CD4-positive, alpha-beta T cell (primary cell): Measurements from ENCODE around the gene ANKHD1. TPM values are rescaled to one million over a fixed set of nuclear protein-coding genes. Genes with fewer than 3 reads are reported as not detected.

ENCODE experiments used
- ATAC-seq: fragments of 200-7000 bp; cut with Tn5 transposase; one replicate; pipeline ENCODE4 v1.10.0; 2022; ENCODE audit warnings: mild to moderate bottlenecking; ENCODE audit not compliant: poor library complexity
- CTCF ChIA-PET: fragments of 350-600 bp; sonication (Branson Sonifier 250); formaldehyde crosslinking; loops from one replicate; lab custom pipeline; 2021; ENCODE audit warnings: antibody characterized with exemption, inconsistent platforms; lab: Charles Lee
- POLR2A ChIA-PET: fragments of 350-600 bp; sonication (Branson Sonifier 250); formaldehyde crosslinking; loops from one replicate; lab custom pipeline; 2021; ENCODE audit warnings: antibody characterized with exemption, inconsistent platforms; lab: Charles Lee
- DNase-seq, 14 experiments: peaks; one replicate each; pipeline ENCODE4 v3.0.0-alpha.2; 2013 to 2020; ENCODE audit warnings: mixed read lengths in 2 of 14
- H3K27ac ChIP-seq, 2 donors: one replicate each; pipeline versions ENCODE4 v1.5.1 to v1.7.0; 2013; ENCODE audit warnings: low read length in 2 of 2, low read depth in 1 of 2, mild to moderate bottlenecking in 1 of 2
- H3K27me3 ChIP-seq, 2 experiments: 1 replicate in 1 of 2; 2 replicates in 1 of 2; pipeline versions ENCODE4 v1.6.1 to v1.7.0; 2013; ENCODE audit warnings: low read length in 2 of 2, control low read depth in 1 of 2, mild to moderate bottlenecking in 1 of 2, moderate library complexity in 1 of 2; ENCODE audit not compliant: insufficient read depth in 2 of 2, control insufficient read depth in 1 of 2
- H3K36me3 ChIP-seq: one replicate; pipeline ENCODE4 v1.6.1; 2013; ENCODE audit warnings: low read length, control low read depth; ENCODE audit not compliant: insufficient read depth
- H3K4me1 ChIP-seq: one replicate; pipeline ENCODE4 v1.6.1; 2013; ENCODE audit warnings: low read length, control low read depth; ENCODE audit not compliant: insufficient read depth
- H3K4me3 ChIP-seq: one replicate; pipeline ENCODE4 v1.5.1; 2013; ENCODE audit warnings: mild to moderate bottlenecking, low read length, moderate library complexity
- H3K9me3 ChIP-seq, 2 experiments: 1 replicate in 1 of 2; 2 replicates in 1 of 2; pipeline versions ENCODE4 v1.6.1 to v1.7.0; 2013; ENCODE audit warnings: low read length in 2 of 2, mild to moderate bottlenecking in 2 of 2, control low read depth in 1 of 2, moderate library complexity in 1 of 2; ENCODE audit not compliant: control insufficient read depth in 1 of 2, insufficient read depth in 1 of 2
- H3K27ac Mint-ChIP-seq: one replicate; pipeline ENCODE4 v1.8.0; 2020; ENCODE audit warnings: mixed read lengths
- H3K27me3 Mint-ChIP-seq: one replicate; pipeline ENCODE4 v1.8.0; 2021; ENCODE audit warnings: mixed read lengths
- H3K36me3 Mint-ChIP-seq: one replicate; pipeline ENCODE4 v1.8.0; 2021; ENCODE audit warnings: low read depth, mixed read lengths
- H3K4me1 Mint-ChIP-seq: one replicate; pipeline ENCODE4 v1.8.0; 2021; ENCODE audit warnings: low read depth, mixed read lengths
- H3K4me3 Mint-ChIP-seq: one replicate; pipeline ENCODE4 v1.8.0; 2020; ENCODE audit warnings: mild to moderate bottlenecking, mixed read lengths
- H3K9me3 Mint-ChIP-seq: one replicate; pipeline ENCODE4 v1.8.0; 2020; ENCODE audit warnings: mixed read lengths
- intact Hi-C, 2 experiments: fragments of 100-400 bp; cut with DNase I in 1 of 2; cut with micrococcal nuclease in 1 of 2; formaldehyde crosslinking; loops; one replicate each; pipeline versions ENCODE4 v1.15.1 to v1.9.0; 2023 to 2025; cut with DNase I, micrococcal nuclease
- total RNA-seq, 174 experiments: library from RNA in 2 of 174; stranded (reverse) in 2 of 174; gene quantifications; one replicate each; pipeline ENCODE4 v1.2.3 and lab custom pipeline; 2021 to 2026
- TF ChIP-seq, protein P1 (sequence below): fragments of 200-600 bp; IDR thresholded peaks from one replicate; pipeline ENCODE4 v1.8.0; 2022; ENCODE audit warnings: antibody characterized with exemption, mild to moderate bottlenecking

ANKHD1 gene
- total RNA-seq, 2 experiments from 2014 or later: 202 to 212 TPM

DNA sequence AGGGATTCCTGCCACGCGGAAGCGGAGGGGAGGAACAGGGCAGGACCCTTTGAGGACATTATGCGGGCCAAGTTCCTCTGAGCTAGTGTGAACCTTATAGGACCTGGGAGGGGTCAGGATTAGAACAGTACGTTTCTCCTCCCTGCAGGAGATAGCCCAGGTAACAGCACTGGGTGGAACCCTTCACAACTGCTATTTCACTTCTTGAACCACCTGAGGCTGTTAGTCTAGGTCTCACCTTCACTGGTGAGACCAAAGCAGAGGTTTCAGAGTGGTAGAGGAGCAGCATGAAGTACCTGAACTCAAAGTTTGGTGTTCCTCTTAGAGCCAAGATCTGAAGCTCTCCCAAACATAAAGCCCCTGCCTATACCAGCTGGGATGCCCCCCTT lies 146.7 kb downstream of the ANKHD1 start:
- H3K27me3 Mint-ChIP-seq: no peaks in the 10 kb centered on the region
- H3K4me3 Mint-ChIP-seq: peak overlapping the region; percentile 96
- intact Hi-C loops: loop anchor here (2.0 to 5.0 kb wide), 4 partner anchors 17 to 164 kb away; partner anchors contain the start of genes ANKHD1 (in 2 of the 2), APBB3 (in 1 of the 2), SLC35A4 (in 1 of the 2) and TMCO6 (in 1 of the 2)
- ChIA-PET CTCF (interaction anchor here (1.1 to 3.5 kb wide), 15 partner anchors 9 to 172 kb away, joined by 3 to 22 read pairs (median 4); partner anchors contain the start of genes APBB3, CD14, IK and NDUFA2), POLR2A (interaction anchor here (0.9 to 5.0 kb wide), 18 partner anchors 8 to 163 kb away, joined by 3 to 87 read pairs (median 14); partner anchors contain the start of genes ANKHD1, APBB3, CD14 and HARS1)
- H3K27ac ChIP-seq: peak overlapping the region; percentile 88 to 89
- H3K9me3 Mint-ChIP-seq: no peaks in the 10 kb centered on the region
- DNase-seq (no peak), ATAC-seq (peak; percentile 10)
- no peaks in the 10 kb centered on the region for H3K27me3 ChIP-seq
- peak overlapping the region; percentile 96 for H3K27ac Mint-ChIP-seq
- H3K36me3 ChIP-seq: peaks cover 43% of the 10 kb centered on the region
- peaks cover 44% of the 10 kb centered on the region for H3K4me1 Mint-ChIP-seq
- H3K36me3 Mint-ChIP-seq: peaks cover 79% of the 10 kb centered on the region
- TF ChIP-seq, protein P1, sequence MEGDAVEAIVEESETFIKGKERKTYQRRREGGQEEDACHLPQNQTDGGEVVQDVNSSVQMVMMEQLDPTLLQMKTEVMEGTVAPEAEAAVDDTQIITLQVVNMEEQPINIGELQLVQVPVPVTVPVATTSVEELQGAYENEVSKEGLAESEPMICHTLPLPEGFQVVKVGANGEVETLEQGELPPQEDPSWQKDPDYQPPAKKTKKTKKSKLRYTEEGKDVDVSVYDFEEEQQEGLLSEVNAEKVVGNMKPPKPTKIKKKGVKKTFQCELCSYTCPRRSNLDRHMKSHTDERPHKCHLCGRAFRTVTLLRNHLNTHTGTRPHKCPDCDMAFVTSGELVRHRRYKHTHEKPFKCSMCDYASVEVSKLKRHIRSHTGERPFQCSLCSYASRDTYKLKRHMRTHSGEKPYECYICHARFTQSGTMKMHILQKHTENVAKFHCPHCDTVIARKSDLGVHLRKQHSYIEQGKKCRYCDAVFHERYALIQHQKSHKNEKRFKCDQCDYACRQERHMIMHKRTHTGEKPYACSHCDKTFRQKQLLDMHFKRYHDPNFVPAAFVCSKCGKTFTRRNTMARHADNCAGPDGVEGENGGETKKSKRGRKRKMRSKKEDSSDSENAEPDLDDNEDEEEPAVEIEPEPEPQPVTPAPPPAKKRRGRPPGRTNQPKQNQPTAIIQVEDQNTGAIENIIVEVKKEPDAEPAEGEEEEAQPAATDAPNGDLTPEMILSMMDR: no peak
- H3K4me1 ChIP-seq: peaks cover 31% of the 10 kb centered on the region
- H3K4me3 ChIP-seq: peak overlapping the region; percentile 79
- no peaks in the 10 kb centered on the region for H3K9me3 ChIP-seq

DNA sequence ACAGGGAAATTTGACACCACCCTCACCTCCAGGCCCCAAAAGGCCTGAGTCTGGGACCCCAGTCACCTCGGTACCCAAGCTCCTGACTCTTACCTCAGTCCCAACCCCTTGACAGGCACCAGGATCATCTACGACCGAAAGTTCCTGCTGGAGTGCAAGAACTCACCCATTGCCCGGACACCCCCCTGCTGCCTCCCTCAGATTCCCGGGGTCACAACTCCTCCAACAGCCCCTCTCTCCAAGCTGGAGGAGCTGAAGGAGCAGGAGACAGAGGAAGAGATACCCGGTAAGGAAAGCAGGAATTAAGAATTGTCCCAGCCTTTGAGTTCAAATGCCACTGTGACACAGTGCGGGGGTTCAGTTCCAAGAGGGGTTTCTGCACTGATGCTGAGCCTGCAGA lies 147.2 kb downstream of the ANKHD1 start:
- CTCF ChIA-PET: interaction anchor here (1.7 to 3.5 kb wide), 4 partner anchors 15 to 171 kb away, joined by 9 to 22 read pairs (median 14); partner anchors contain the start of genes APBB3, SLC35A4 and TMCO6
- H3K27me3 ChIP-seq: no peaks in the 10 kb centered on the region
- no peaks in the 10 kb centered on the region for H3K9me3 ChIP-seq
- Mint-ChIP-seq H3K27me3 (no peaks in the 10 kb centered on the region), H3K4me3 (peak overlapping the region; percentile 96), H3K4me1 (peaks cover 49% of the 10 kb centered on the region), H3K9me3 (no peaks in the 10 kb centered on the region), H3K36me3 (peaks cover 79% of the 10 kb centered on the region), H3K27ac (peak overlapping the region; percentile 96)
- peak overlapping the region; percentile 88 to 89 for H3K27ac ChIP-seq
- TF ChIP-seq, protein P1: no peak
- DNase-seq: peak in 1 of 14 experiments; percentile 16
- peaks cover 43% of the 10 kb centered on the region for H3K36me3 ChIP-seq
- ATAC-seq: no peak
- no peak overlapping the region for H3K4me3 ChIP-seq
- peaks cover 31% of the 10 kb centered on the region for H3K4me1 ChIP-seq
- intact Hi-C loops: loop anchor here (2.0 to 5.0 kb wide), 4 partner anchors 16 to 164 kb away; partner anchors contain the start of genes ANKHD1 (in 2 of the 2), APBB3 (in 1 of the 2), SLC35A4 (in 1 of the 2) and TMCO6 (in 1 of the 2)
- POLR2A ChIA-PET: interaction anchor here (1.1 to 5.0 kb wide), 12 partner anchors 9 to 163 kb away, joined by 4 to 87 read pairs (median 24); partner anchors contain the start of genes ANKHD1, APBB3, CD14 and HARS1

DNA sequence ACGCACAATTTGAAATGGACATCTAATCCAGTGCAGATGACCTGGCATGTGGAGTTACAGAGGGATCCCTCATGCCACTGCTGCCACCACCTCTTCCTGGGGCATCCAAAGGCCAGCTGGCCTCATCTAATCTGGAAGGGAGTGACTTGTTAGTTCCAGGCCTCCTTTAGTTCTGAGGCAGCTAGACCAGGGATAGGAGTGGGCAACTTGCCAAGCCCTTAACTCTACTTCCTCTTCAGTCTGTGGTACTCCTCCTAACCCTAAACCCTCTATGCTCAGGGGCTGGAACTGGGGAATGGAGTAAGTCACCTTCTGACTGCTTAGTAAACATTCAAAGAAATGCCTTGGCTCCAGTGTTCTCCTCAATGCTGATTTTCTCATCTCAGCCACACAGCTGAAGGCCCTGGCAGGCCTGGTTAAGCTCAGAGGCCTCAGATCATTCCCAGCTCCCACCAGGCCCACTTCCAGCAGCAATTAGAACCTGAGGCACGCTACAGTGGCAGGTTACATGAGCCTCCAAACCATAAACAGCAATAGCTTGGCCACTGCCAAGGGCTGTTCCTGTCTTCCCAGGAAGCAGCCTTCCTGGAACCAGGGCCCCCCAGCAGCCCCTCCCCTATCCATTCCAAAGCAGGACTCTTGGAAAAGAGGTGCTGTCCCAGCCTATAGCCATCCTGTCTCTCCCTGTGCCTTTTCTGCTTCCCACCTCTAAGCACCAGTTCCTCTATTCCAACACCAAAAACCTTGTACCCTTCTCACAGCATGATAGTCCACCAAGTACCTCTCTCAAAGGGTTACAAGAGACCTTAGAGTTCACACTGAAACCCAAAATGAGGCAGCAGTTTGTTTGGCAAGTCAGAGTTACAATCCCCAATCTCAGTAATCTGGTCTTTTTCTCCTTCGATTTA lies 147.9 kb downstream of the ANKHD1 start:
- no peaks in the 10 kb centered on the region for H3K27me3 Mint-ChIP-seq
- peak in 4 of 14 experiments; percentile 26 to 64 (median 48) for DNase-seq

More for the DNA sequence above, 147.9 kb downstream of the ANKHD1 start:
- Histone ChIP-seq H3K27me3 (no peaks in the 10 kb centered on the region), H3K9me3 (no peaks in the 10 kb centered on the region), H3K27ac (peak overlapping the region; percentile 42 to 88), H3K36me3 (peaks cover 41% of the 10 kb centered on the region), H3K4me3 (no peak overlapping the region), H3K4me1 (peaks cover 31% of the 10 kb centered on the region)
- peaks cover 56% of the 10 kb centered on the region for H3K4me1 Mint-ChIP-seq
- peak overlapping the region; percentile 96 for H3K27ac Mint-ChIP-seq
- ATAC-seq: no peak
- no peaks in the 10 kb centered on the region for H3K9me3 Mint-ChIP-seq
- POLR2A ChIA-PET: interaction anchor here (2.3 to 5.0 kb wide), 7 partner anchors 8 to 162 kb away, joined by 16 to 87 read pairs (median 37); partner anchors contain the start of genes ANKHD1, APBB3, IK and NDUFA2
- CTCF ChIA-PET: interaction anchor here (3.5 kb wide), 1 partner anchor 86 kb away, joined by 18 read pairs; no protein-coding TSS in a partner anchor
- peak overlapping the region; percentile 96 for H3K4me3 Mint-ChIP-seq
- TF ChIP-seq, protein P1: no peak
- H3K36me3 Mint-ChIP-seq: peaks cover 75% of the 10 kb centered on the region
- intact Hi-C loops: loop anchor here (2.0 to 5.0 kb wide), 4 partner anchors 15 to 163 kb away; partner anchors contain the start of genes ANKHD1 (in 2 of the 2), APBB3 (in 1 of the 2), SLC35A4 (in 1 of the 2) and TMCO6 (in 1 of the 2)
